Endodermal cell (in vitro differentiated cells): ENCODE measurements around the gene ZNF320. TPM values are rescaled to one million over a fixed set of nuclear protein-coding genes. Genes with fewer than 3 reads are reported as not detected.

Experiments
- DNase-seq: peaks from one replicate; pipeline ENCODE4 v3.0.0-alpha.2; 2017
- H3K27ac ChIP-seq: 2 replicates; pipeline ENCODE4 v1.5.1; 2013; ENCODE audit warnings: mild to moderate bottlenecking, low read depth, low read length, moderate library complexity
- H3K27me3 ChIP-seq: 2 replicates; pipeline ENCODE4 v1.6.1; 2013; ENCODE audit warnings: mild to moderate bottlenecking, low read length, moderate library complexity; ENCODE audit not compliant: insufficient read depth, control insufficient read depth, poor library complexity, severe bottlenecking
- H3K36me3 ChIP-seq: 2 replicates; pipeline ENCODE4 v1.7.0; 2013; ENCODE audit warnings: mild to moderate bottlenecking, low read length, moderate library complexity; ENCODE audit not compliant: control insufficient read depth, insufficient read depth
- H3K4me1 ChIP-seq: one replicate; pipeline ENCODE4 v1.7.0; 2013; ENCODE audit warnings: low read length; ENCODE audit not compliant: control insufficient read depth, insufficient read depth
- H3K4me3 ChIP-seq: 2 replicates; pipeline ENCODE4 v1.5.1; 2013; ENCODE audit warnings: mild to moderate bottlenecking, low read length, moderate library complexity
- H3K9ac ChIP-seq: 2 replicates; pipeline ENCODE4 v1.6.1; 2013; ENCODE audit warnings: mild to moderate bottlenecking, low read length, moderate library complexity; ENCODE audit not compliant: poor library complexity, severe bottlenecking; ENCODE audit errors: extremely low read depth
- H3K9me3 ChIP-seq: 2 replicates; pipeline ENCODE4 v1.6.1; 2013; ENCODE audit warnings: mild to moderate bottlenecking, low read length, moderate library complexity; ENCODE audit not compliant: control insufficient read depth
- H3K27ac Mint-ChIP-seq: 2 replicates; pipeline ENCODE4 v1.8.0; 2020; ENCODE audit warnings: mixed read lengths
- H3K27me3 Mint-ChIP-seq: 2 replicates; pipeline ENCODE4 v1.8.0; 2021; ENCODE audit warnings: mild to moderate bottlenecking, mixed read lengths; ENCODE audit not compliant: insufficient read depth
- H3K36me3 Mint-ChIP-seq: 2 replicates; pipeline ENCODE4 v1.8.0; 2020; ENCODE audit warnings: low read depth, mixed read lengths
- H3K4me1 Mint-ChIP-seq: 2 replicates; pipeline ENCODE4 v1.8.0; 2020; ENCODE audit warnings: mixed read lengths
- H3K4me3 Mint-ChIP-seq: 2 replicates; pipeline ENCODE4 v1.8.0; 2020; ENCODE audit warnings: mild to moderate bottlenecking, moderate library complexity, mixed read lengths
- H3K9me3 Mint-ChIP-seq: 2 replicates; pipeline ENCODE4 v1.8.0; 2020; ENCODE audit warnings: mild to moderate bottlenecking, mixed read lengths
- CTCF ChIP-seq: fragments of 200-600 bp; sonication (generic); conservative IDR thresholded peaks from 2 replicates; pipeline ENCODE4 v1.5.0; 2021; ENCODE audit warnings: antibody characterized with exemption, mild to moderate bottlenecking
- WGBS, 2 experiments: methylation state at CpG; one replicate each; pipeline versions ENCODE4 v1.1.5 to v1.1.7; 2013; ENCODE audit warnings: missing lambda C conversion rate in 2 of 2, mixed read lengths in 1 of 2; ENCODE audit not compliant: insufficient coverage in 1 of 2, insufficient read length in 1 of 2; 5-methylcytosine and 5-hydroxymethylcytosine counted together
- total RNA-seq, 2 donors: library from RNA; stranded (reverse); fragmentation: NEBNext Ultra II Directional in 1 of 2; extraction: Animal tissue kit (Norgen Biotek cat#: 25700) in 1 of 2; gene quantifications; 2 replicates in 1 of 2; 3 replicates in 1 of 2; pipeline ENCODE4 v1.2.1, GENCODE V29; 2021

The ZNF320 gene
- total RNA-seq, 2 donors from 2014 or later = 33.5 to 37.5 TPM

- no peaks in the 10 kb centered on the region for H3K27me3 ChIP-seq
- peaks cover 33% of the 10 kb centered on the region for H3K36me3 ChIP-seq
- H3K9ac ChIP-seq = no peak overlapping the region
- Mint-ChIP-seq H3K27me3 (no peaks in the 10 kb centered on the region), H3K4me1 (peaks cover 17% of the 10 kb centered on the region), H3K27ac (no peak overlapping the region), H3K36me3 (peaks cover 45% of the 10 kb centered on the region), H3K9me3 (peaks cover 5% of the 10 kb centered on the region), H3K4me3 (peak overlapping the region; percentile 92)
- no peaks in the 10 kb centered on the region for H3K4me1 ChIP-seq
- peak; percentile 65 for DNase-seq
- 82 to 83% methylated on average over 7 to 17 of the region's 18 CpGs for WGBS, 2 experiments
- H3K27ac ChIP-seq = no peak overlapping the region
- peak overlapping the region; percentile 71 for H3K4me3 ChIP-seq
- peaks cover 15% of the 10 kb centered on the region for H3K9me3 ChIP-seq
- TF ChIP-seq CTCF = no peak
Measured at GRCh38 chr19:52923778-52924593, 26.6 kb upstream of the ZNF320 start.

- H3K36me3 ChIP-seq = peaks cover 29% of the 10 kb centered on the region
- TF ChIP-seq CTCF = no peak
- WGBS, 2 experiments = 3 to 12% methylated on average over 18 to 52 of the region's 55 CpGs
- peak; percentile 99 for DNase-seq
- Mint-ChIP-seq H3K36me3 (peaks cover 40% of the 10 kb centered on the region), H3K4me1 (peaks cover 17% of the 10 kb centered on the region), H3K27ac (peak within 1 kb of the TSS; percentile 97), H3K4me3 (peak within 1 kb of the TSS; percentile 92), H3K9me3 (peaks cover 5% of the 10 kb centered on the region), H3K27me3 (no peaks in the 10 kb centered on the region)
- H3K27me3 ChIP-seq = no peaks in the 10 kb centered on the region
- no peak within 1 kb of the TSS for H3K27ac ChIP-seq
- peak within 1 kb of the TSS; percentile 86 for H3K9ac ChIP-seq
- H3K4me1 ChIP-seq = no peaks in the 10 kb centered on the region
- H3K4me3 ChIP-seq = peak within 1 kb of the TSS; percentile 98
- H3K9me3 ChIP-seq = peaks cover 6% of the 10 kb centered on the region
Measured at GRCh38 chr19:52922841-52923777, 25.7 kb upstream of the ZNF320 start, which contains the start of gene ZNF888. Gene ZNF888 (minus strand): TSS chr19:52923428. CDS start chr19:52917873, 5,555 bp downstream.

- H3K36me3 Mint-ChIP-seq = peaks cover 59% of the 10 kb centered on the region
- no peak for TF ChIP-seq CTCF
- no peaks in the 10 kb centered on the region for H3K27me3 Mint-ChIP-seq
- H3K27ac Mint-ChIP-seq = no peak overlapping the region
- DNase-seq = no peak
- 94% methylated on average over 5 of the region's 5 CpGs; no CpG with 5 or more reads in 1 of the 2 experiments for WGBS, 2 experiments
- H3K4me1 ChIP-seq = no peaks in the 10 kb centered on the region
- no peak overlapping the region for H3K4me3 ChIP-seq
- H3K27me3 ChIP-seq = no peaks in the 10 kb centered on the region
- no peak overlapping the region for H3K9ac ChIP-seq
- no peak overlapping the region for H3K4me3 Mint-ChIP-seq
- no peaks in the 10 kb centered on the region for H3K9me3 ChIP-seq
- peaks cover 5% of the 10 kb centered on the region for H3K9me3 Mint-ChIP-seq
- no peak overlapping the region for H3K27ac ChIP-seq
- peaks cover 10% of the 10 kb centered on the region for H3K4me1 Mint-ChIP-seq
- peaks cover 53% of the 10 kb centered on the region for H3K36me3 ChIP-seq
Measured at GRCh38 chr19:52917531-52917930, 20.1 kb upstream of the ZNF320 start.
